Stimulated activated naive CD8-positive, alpha-beta T cell treated with anti-CD3 and anti-CD28 coated beads, Interleukin-15, amount 100 ng/mL, for 72 hours (primary cell): Measurements from ENCODE around the gene AKNA.
A peak's percentile ranks its signal among the peaks of the same experiment; 100 is the strongest.
"Not testable (repeated sequence)": the region's sequence is repeated elsewhere in the genome, so short reads cannot be mapped to it uniquely, and the experiment has no call there.

ENCODE experiments used
- ATAC-seq: fragments of 150-1000 bp; cut with Tn5 transposase; 2 replicates; pipeline ENCODE4 v1.10.0; 2021; ENCODE audit warnings: mild to moderate bottlenecking, moderate library complexity
- DNase-seq, 2 donors: peaks; one replicate each; pipeline ENCODE4 v3.0.0; 2021 to 2022
- H3K27ac Mint-ChIP-seq, 2 donors: one replicate each; pipeline ENCODE4 v1.8.0; 2022; ENCODE audit warnings: mild to moderate bottlenecking in 2 of 2, mixed read lengths in 2 of 2, moderate library complexity in 2 of 2
- H3K27me3 Mint-ChIP-seq: one replicate; pipeline ENCODE4 v1.8.0; 2022; ENCODE audit warnings: mixed read lengths
- H3K4me1 Mint-ChIP-seq: one replicate; pipeline ENCODE4 v1.8.0; 2022; ENCODE audit warnings: mild to moderate bottlenecking, mixed read lengths
- H3K4me3 Mint-ChIP-seq, 2 donors: one replicate each; pipeline ENCODE4 v1.8.0; 2022; ENCODE audit warnings: mild to moderate bottlenecking in 2 of 2, mixed read lengths in 2 of 2, moderate library complexity in 1 of 2
- H3K9me3 Mint-ChIP-seq, 2 donors: one replicate each; pipeline ENCODE4 v1.8.0; 2022; ENCODE audit warnings: mixed read lengths in 2 of 2

Gene AKNA

DNA sequence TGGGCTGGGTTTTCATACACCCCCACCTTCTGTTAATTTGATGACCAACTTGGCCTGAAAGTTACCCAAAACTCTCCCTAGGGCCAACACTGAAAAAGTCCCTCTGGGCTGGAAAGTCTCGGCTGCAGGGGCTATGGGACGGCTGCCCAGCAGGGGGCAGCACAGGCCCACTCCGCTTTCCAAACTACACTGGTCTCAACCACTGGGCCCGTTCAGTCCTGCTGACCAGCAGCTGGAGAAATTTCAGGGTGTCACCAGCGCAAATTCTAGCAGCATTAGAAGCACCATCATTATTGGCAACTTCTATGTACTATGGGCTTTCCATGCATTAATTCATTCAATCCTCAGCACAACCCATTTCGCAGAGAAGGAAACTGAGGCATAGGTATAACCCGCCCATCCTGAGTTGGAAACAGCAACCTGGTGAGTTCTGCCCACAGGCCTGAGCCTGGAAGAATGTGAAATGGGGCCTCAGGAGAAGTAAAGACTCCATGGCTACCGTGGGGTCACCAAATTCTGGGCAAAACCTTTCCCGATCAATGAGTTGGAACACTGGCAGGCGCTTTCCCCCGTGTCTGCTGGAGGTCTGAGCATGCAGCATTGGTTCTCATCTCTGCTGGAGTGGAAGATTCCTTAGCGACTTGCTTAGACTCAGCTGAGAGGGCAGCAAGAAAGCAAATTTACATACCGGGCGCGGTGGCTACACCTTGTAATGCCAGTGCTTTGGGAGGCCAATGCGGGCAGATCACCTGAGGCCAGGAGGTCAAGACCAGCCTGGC is 48.5 kb downstream of the AKNA start:
- peak; percentile 62 for ATAC-seq
- Mint-ChIP-seq H3K4me3 (peak overlapping the region in 1 of 2 donors; percentile 35), H3K27me3 (no peaks in the 10 kb centered on the region), H3K4me1 (peaks cover 64% of the 10 kb centered on the region), H3K9me3 (peaks cover 5 to 8% of the 10 kb centered on the region in 2 donors), H3K27ac (peak overlapping the region in 1 of 2 donors; percentile 88)
- DNase-seq: peak; percentile 55 to 63

- H3K4me3 Mint-ChIP-seq: no peak overlapping the region
- no peak for DNase-seq
- H3K27ac Mint-ChIP-seq: no peak overlapping the region
- no peaks in the 10 kb centered on the region for H3K27me3 Mint-ChIP-seq
- peaks cover 5 to 8% of the 10 kb centered on the region in 2 donors for H3K9me3 Mint-ChIP-seq
- peaks cover 62% of the 10 kb centered on the region for H3K4me1 Mint-ChIP-seq
- ATAC-seq: no peak
These were observed 49.6 kb downstream of the AKNA start for GRCh38 chr9:114338187-114338586.

GRCh38 chr9:114336699-114337395 is 50.9 kb downstream of the AKNA start:
- H3K9me3 Mint-ChIP-seq: peaks cover 5 to 8% of the 10 kb centered on the region in 2 donors
- ATAC-seq: no peak
- no peak for DNase-seq
- no peak overlapping the region for H3K4me3 Mint-ChIP-seq
- H3K4me1 Mint-ChIP-seq: peaks cover 59% of the 10 kb centered on the region
- no peaks in the 10 kb centered on the region for H3K27me3 Mint-ChIP-seq
- H3K27ac Mint-ChIP-seq: peak overlapping the region in 1 of 2 donors; percentile 92

GRCh38 chr9:114336157-114336556 is 51.6 kb downstream of the AKNA start:
- Mint-ChIP-seq H3K4me3 (no peak overlapping the region), H3K9me3 (peaks cover 5 to 8% of the 10 kb centered on the region in 2 donors), H3K27ac (peak overlapping the region in 1 of 2 donors; percentile 92), H3K4me1 (peaks cover 59% of the 10 kb centered on the region), H3K27me3 (no peaks in the 10 kb centered on the region)
- ATAC-seq (no peak), DNase-seq (no peak)

GRCh38 chr9:114335745-114336144 is 52.0 kb downstream of the AKNA start:
- H3K9me3 Mint-ChIP-seq: peaks cover 5 to 8% of the 10 kb centered on the region in 2 donors
- peak overlapping the region in 1 of 2 donors; percentile 71 for H3K27ac Mint-ChIP-seq

DNA sequence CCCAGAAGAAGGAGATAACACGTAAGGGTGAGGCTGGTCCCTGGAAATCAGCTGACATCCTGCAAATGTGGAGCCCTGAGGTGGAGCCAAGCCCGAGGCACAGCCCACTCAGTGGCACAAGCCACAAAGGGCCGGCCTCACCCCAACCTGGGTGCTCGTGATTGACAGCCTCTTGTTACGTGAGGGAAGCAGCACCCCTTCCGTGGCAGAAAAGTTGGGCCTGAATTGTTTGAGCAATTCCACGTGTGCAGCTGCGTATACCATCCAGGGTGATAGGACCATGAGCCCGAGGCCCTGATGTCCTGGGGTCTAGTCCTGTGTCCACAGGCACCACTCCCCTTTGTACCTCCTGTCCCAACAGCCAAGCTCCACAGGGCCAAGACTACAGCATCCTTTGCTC is 53.3 kb downstream of the AKNA start:
- Mint-ChIP-seq H3K27ac (peak overlapping the region in 1 of 2 donors; percentile 36), H3K4me1 (peaks cover 50% of the 10 kb centered on the region), H3K9me3 (peaks cover 5 to 8% of the 10 kb centered on the region in 2 donors), H3K4me3 (no peak overlapping the region), H3K27me3 (no peaks in the 10 kb centered on the region)
- ATAC-seq (no peak), DNase-seq (no peak)

More at GRCh38 chr9:114335745-114336144, 52.0 kb downstream of the AKNA start:
- H3K4me3 Mint-ChIP-seq: no peak overlapping the region
- DNase-seq: no peak
- H3K4me1 Mint-ChIP-seq: peaks cover 59% of the 10 kb centered on the region
- no peaks in the 10 kb centered on the region for H3K27me3 Mint-ChIP-seq
- ATAC-seq: no peak

DNA sequence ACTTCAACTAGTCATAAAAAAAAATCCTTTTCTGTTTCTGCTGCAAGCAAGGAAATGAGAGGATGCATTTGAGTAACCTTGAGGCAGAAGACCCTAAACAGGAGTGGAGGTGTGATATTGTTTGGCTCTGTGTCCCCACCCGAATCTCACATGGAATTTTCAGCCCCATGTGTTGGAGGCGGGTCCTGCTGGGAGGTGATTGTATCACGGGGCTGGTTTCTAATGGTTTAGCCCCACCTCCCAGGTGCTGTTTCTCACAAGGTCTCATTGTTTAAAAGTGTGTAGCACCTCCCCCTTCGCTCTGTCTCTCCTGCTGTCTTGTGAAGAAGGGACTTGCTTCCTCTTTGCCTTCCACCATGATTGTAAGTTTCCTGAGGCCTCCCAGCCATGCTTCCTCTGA is 54.1 kb downstream of the AKNA start:
- H3K27me3 Mint-ChIP-seq, H3K9me3 Mint-ChIP-seq: not testable (repeated sequence)
- peak overlapping the region in 1 of 2 donors; percentile 19 for H3K27ac Mint-ChIP-seq

GRCh38 chr9:114332474-114333040 is 55.2 kb downstream of the AKNA start:
- Mint-ChIP-seq H3K4me3 (peak overlapping the region in 1 of 2 donors; percentile 33), H3K27ac (peak overlapping the region; percentile 56 to 81), H3K4me1 (peaks cover 42% of the 10 kb centered on the region)
- not testable (repeated sequence) for H3K27me3 Mint-ChIP-seq, DNase-seq, H3K9me3 Mint-ChIP-seq
- ATAC-seq: peak; percentile 6

More for the DNA sequence above, 54.1 kb downstream of the AKNA start:
- H3K4me1 Mint-ChIP-seq: peaks cover 43% of the 10 kb centered on the region
- ATAC-seq, H3K4me3 Mint-ChIP-seq, DNase-seq: not testable (repeated sequence)

DNA sequence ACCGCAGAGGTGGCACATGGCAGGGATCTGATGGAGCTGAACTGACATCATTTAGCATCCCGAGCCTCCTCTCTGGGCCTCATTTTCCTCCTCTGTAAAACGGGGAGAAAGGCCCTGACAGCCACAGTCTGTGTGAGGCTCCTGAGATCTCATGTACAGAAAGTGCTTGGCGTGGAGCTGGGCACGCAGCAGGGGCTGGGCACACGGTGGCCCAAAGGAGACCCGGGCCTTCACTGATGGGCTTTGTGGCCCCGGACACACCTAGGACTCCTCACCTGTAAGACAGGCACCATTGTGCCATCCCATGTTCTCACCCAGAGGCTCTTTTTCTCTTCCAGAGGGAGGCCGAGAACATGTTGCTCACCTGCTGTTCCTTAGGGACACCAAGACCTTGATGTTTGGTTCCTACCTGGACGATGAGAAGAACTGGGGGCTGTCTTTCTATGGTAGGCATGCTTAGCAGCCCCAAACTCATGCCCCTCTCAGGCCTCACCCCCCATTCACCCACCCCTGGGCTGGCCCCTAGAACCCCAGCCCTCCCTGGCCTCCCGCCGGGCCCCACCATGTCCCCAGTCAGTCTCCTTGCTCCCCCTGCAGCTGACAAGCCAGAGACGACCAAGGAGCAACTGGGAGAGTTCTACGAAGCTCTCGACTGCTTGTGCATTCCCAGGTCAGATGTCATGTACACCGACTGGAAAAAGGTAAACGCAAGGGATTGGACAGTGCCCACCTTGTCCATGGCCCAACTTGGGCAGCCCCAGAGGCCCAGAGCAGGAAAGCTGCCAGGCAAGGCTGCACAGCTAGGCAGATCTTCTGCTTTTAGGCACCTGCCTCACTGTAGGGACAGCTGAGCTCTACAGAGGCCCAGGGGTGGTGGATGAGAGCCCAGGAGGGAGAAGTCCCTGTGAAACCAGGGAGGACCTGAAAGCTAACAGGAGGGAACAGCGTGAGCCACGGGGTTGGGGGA is 56.3 kb downstream of the AKNA start:
- peak; percentile 27 for ATAC-seq
- H3K4me1 Mint-ChIP-seq: peaks cover 34% of the 10 kb centered on the region
- peak overlapping the region in 1 of 2 donors; percentile 13 for H3K4me3 Mint-ChIP-seq
- H3K9me3 Mint-ChIP-seq, H3K27me3 Mint-ChIP-seq, DNase-seq: not testable (repeated sequence)
- H3K27ac Mint-ChIP-seq: peak overlapping the region; percentile 84 to 92

DNA sequence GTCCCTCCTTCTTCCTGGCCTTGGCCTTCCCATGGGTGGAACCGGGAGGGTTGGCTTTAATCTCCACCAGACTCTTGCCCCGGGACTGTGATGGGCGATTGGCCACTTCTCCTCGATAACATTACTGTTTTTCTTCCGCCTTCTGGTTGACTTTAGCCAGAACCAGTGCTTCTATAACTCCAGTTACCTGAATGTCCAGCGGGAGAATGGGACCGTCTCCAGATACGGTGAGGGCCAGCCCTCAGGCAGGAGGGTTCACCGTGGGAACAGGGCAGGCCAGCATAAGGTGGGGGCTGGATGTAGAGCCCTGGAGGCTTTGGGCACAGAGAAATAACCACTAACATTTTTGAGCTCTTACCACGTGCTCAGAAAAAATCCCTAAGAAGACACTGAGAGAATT is 57.1 kb downstream of the AKNA start:
- DNase-seq (no peak), ATAC-seq (peak; percentile 4)
- Mint-ChIP-seq H3K4me3 (peak overlapping the region in 1 of 2 donors; percentile 13), H3K27me3 (no peaks in the 10 kb centered on the region), H3K4me1 (peaks cover 28% of the 10 kb centered on the region), H3K9me3 (peaks cover 5 to 8% of the 10 kb centered on the region in 2 donors), H3K27ac (peak overlapping the region; percentile 72 to 84)

DNA sequence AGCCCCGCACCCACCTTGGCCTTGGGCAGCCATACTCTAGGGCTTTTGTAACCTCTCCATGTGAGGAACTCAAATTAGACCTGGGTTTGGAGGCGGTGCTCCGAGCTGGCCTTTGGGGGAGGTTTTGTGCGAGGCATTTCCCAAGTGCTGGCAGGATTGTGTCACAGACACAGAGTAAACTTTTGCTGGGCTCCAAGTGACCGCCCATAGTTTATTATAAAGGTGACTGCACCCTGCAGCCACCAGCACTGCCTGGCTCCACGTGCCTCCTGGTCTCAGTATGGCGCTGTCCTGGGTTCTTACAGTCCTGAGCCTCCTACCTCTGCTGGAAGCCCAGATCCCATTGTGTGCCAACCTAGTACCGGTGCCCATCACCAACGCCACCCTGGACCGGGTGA is 58.2 kb downstream of the AKNA start, which contains the start of gene ORM2:
TSS of gene ORM2 (plus strand) at position 245 of the 398 bp plus-strand sequence. CDS start at position 281, 36 bp downstream.
- H3K27me3 Mint-ChIP-seq, DNase-seq, H3K9me3 Mint-ChIP-seq, H3K4me3 Mint-ChIP-seq: not testable (repeated sequence)
- Mint-ChIP-seq H3K27ac (peak within 1 kb of the TSS; percentile 72 to 84), H3K4me1 (peaks cover 22% of the 10 kb centered on the region)
- peak; percentile 23 for ATAC-seq

- not testable (repeated sequence) for H3K27me3 Mint-ChIP-seq, H3K9me3 Mint-ChIP-seq, DNase-seq, H3K4me3 Mint-ChIP-seq, H3K27ac Mint-ChIP-seq
- peak; percentile 1 for ATAC-seq
- H3K4me1 Mint-ChIP-seq: peaks cover 22% of the 10 kb centered on the region
These were observed 58.7 kb downstream of the AKNA start for GRCh38 chr9:114328937-114329624.

DNA sequence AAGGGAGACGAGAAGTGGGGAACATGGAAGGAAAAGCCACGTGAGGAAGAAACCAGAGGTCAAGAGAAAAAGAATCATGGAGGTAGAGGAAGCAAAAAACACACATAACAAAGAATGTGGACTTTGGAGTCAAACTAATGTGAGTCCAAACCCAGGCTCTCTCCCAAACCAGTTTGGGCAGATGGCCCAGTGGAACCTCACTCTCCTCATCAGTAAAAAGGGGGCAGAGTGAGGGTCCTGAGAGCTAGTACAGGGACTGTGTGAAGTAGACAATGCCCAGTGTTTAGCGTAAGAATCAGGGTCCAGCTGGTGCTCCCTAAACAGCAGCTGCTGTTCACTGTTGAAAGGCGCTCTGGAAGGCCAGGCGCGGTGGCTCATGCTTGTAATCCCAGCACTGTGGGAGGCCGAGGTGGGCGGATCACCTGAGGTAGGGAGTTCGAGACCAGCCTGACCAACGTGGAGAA is 59.4 kb downstream of the AKNA start:
- not testable (repeated sequence) for H3K27ac Mint-ChIP-seq, H3K27me3 Mint-ChIP-seq, H3K9me3 Mint-ChIP-seq, H3K4me3 Mint-ChIP-seq, ATAC-seq, DNase-seq
- H3K4me1 Mint-ChIP-seq: peaks cover 22% of the 10 kb centered on the region

- Mint-ChIP-seq H3K4me1 (peaks cover 22% of the 10 kb centered on the region), H3K4me3 (no peak overlapping the region), H3K27ac (no peak overlapping the region), H3K9me3 (no peaks in the 10 kb centered on the region), H3K27me3 (no peaks in the 10 kb centered on the region)
- ATAC-seq: no peak
- no peak for DNase-seq
These were observed 60.0 kb downstream of the AKNA start for GRCh38 chr9:114327749-114328148.
